SHP77 (cell line): Measurements from ENCODE around the gene HIVEP3.

Experiments
- DNase-seq, 2 experiments: peaks; one replicate each; lab custom pipeline; 2025; lab: John Stamatoyannopoulos, UW

The HIVEP3 gene

DNA sequence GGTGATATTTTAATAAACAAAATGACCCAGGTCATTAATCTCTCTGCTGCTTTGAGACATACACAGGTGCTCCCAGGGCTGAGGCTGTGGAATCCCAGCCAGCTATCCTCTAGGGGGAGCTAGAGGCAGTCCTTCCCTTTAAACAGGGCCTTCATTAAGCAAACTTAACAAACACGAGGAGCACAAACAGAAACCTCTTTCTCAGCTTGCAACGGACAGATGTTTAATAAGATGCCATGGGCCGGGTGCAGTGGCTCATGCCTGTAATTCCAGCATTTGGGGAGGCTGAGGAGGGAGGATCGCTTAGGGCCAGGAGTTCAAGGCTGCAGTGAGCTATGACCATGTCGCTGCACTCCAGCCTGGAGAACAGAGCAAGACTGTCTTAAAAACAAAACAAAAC, 106.7 kb downstream of the HIVEP3 start:
- peak; percentile 51 to 69 for DNase-seq

DNA sequence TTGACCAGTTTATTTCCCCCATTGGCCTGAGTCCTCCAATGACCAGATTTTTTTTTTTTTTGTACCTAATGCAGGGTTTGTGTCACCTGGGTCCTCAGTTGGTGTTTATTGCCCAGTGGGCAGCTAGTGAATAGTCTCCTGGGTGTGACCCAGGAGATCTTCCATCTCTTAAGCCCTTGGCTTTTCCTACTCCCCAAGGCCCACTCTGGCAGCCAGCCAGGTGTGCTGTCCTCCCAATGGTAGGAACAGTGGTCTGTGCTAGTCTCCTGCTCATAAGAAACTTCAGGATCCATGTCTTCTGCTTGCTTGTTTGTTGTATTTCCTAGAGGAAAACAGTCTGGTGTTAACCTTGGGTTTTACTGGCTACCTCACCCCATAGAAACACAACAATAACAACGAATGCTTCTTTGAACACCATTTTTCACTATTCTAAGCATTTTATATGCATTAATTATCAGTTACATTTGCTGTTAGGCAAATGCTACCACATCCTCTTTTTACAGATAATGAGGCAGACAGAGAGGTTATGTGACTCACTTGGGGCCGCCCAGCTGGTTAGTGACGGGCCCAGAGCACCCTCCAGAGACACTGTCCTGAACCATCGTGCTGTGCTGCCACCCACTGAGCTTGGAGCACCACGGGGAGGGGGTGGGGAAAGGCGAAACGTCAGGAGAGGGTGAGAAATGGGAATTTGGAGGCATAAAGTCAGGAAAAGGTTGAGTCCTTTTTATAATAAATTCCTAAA, 107.5 kb downstream of the HIVEP3 start:
- DNase-seq: no peak

DNA sequence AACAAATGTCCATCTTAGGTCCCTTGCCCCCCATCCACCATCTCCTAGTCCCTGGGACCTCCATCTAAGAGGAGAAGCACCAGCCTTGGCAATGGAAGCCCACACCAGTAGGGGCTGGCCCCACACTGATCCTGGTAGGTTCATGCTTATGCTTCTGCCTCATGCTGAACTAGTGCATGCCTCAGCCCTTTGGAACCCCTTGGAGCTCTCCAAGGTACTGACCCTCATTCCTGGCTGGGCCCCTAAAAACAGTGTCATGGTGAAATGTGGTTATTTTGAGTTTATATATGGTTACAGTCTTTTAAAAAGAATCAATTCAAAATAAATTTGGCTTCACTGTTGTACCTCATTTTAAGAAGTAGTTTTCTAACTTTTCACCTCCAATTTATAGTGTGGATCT, 108.3 kb downstream of the HIVEP3 start:
- DNase-seq: no peak

DNA sequence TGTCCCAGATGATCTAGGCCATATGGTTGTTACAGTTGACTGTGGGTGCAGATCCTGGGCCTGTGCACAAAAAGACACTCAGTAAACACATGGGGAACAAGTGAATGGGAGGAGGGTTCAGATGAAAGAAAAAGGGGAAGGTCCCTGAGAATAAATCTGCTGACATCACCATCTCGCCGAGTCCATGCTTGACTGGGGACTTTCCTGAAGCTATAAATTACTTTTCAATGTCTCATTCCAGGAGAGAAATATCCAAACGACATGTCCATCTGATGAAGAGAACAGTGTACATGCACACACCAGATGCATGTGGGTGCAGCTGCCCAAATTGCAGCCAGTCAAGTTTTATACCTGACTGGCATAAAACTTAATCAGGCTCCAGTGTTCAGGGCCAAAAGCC, 109.0 kb downstream of the HIVEP3 start:
- no peak for DNase-seq

DNA sequence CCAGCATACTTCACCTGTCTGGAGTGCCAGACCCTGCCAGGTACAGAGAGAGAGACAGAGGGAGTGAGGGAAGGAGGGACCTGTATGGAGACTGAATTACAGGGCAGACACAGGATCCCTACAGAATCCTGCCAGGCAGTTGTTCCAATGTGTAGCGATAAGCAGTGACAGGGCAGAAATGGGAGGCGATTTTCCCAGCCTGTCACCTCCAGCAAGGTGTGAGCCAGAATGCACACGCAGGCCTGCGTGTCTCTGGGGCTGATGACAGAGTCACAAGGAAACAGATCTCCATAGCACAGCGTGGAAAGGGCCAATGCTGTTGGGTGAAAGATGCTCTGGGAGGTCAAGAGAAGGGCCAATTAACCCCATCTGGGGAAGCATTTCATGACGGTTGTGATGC, 111.3 kb downstream of the HIVEP3 start:
- no peak for DNase-seq

DNA sequence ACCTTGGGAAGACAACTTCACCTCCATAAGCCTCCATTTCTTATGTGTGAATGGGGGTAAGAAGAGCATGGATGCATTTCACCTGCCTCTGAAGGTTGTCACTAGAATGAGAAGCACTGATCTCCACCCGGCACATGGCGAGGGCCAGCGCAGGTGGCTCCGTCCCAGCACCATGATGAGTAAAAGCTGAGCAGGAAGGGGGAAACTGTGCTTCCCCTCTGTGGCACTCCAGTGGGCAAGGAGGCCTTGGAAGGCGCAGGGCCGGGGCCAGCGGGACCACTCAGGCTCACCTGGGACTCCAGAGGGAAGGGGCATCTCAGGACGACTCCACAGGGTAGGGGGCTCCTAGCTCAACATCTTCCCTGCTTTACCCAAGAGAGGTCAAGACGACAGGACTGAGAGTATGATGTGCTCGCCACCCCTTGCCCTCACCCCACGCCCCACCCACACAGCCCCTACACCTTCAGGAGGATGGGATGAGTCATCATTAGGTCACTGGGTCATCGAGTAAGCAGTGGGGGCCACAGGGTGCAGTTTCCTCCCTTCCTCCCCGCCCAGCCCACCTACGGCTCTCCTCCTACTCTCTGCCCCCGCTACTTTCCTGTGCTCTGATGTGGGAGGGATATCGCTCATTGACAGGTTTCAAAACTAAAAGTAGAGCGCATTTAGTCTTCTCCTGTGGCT, 112.1 kb downstream of the HIVEP3 start:
- DNase-seq: no peak

DNA sequence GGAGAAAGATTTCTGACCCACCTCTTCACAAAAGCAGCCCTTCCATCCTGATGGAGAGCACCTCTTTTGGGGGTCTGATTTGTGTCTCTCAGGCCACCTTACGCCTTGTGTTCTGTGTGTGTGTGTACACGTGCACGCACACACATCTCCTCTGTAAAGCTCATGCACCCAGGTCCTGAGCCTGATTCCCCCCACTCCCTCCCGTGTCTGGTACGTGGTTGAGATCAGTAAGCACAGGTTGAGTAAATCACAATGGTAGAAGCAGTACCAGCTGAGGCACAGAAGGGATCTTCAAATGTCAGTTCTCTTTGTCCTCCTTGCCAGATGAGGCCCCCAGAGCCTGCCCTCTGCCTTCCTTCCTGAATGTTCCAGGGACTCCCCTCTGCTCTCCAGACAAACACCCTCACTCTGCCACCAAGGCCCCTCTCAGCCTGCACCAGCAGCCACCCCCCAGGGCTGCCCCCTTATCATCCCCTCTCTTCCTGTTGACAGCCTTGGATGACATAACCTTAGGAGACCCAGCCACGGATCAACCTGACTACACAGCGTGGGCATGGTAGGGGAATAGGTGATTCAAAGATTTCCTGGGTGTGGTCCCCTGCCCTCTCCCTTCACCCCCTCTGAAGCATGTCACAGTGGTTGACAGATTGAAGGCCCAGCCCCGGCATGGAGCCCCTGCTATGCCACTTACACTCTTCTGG, 112.8 kb downstream of the HIVEP3 start:
- no peak for DNase-seq

DNA sequence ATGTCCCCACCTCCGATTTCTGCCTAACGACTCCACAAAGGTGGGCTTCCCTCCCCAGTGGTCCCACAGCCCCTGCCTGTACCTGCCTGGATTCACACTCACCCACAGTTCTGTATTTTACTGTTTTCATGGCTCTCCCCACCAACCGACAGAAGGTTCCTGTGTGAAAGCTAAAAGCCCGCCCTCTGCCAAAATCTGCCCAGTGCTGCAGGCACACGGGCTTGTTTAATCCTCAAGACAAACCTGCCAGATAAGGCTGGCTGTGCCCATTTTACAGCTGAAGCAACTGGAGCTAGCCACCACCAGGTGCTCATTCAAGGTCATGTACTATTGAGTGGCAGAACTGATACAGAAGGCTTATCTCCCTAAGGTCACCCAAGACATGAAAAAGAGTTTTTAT, 114.5 kb downstream of the HIVEP3 start:
- DNase-seq: no peak

DNA sequence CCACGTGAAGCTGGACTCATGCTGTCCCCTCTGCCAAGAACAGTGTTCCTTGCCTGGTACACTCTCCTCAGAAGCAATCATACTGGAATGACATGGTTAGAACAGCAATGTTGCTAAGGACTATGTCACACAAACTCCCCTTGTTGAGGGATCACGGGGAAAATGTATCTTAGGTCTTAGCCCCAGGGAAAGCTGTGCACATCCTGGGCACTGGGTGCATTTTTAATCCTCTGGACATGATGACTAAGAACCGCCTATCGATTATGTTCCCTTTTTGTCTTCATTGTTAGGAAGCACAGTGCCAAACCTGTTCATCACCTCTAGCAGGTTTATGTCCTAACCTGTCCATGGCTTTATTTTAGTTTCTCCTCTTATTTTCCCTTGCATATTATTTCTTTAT, 115.1 kb downstream of the HIVEP3 start:
- DNase-seq: no peak

DNA sequence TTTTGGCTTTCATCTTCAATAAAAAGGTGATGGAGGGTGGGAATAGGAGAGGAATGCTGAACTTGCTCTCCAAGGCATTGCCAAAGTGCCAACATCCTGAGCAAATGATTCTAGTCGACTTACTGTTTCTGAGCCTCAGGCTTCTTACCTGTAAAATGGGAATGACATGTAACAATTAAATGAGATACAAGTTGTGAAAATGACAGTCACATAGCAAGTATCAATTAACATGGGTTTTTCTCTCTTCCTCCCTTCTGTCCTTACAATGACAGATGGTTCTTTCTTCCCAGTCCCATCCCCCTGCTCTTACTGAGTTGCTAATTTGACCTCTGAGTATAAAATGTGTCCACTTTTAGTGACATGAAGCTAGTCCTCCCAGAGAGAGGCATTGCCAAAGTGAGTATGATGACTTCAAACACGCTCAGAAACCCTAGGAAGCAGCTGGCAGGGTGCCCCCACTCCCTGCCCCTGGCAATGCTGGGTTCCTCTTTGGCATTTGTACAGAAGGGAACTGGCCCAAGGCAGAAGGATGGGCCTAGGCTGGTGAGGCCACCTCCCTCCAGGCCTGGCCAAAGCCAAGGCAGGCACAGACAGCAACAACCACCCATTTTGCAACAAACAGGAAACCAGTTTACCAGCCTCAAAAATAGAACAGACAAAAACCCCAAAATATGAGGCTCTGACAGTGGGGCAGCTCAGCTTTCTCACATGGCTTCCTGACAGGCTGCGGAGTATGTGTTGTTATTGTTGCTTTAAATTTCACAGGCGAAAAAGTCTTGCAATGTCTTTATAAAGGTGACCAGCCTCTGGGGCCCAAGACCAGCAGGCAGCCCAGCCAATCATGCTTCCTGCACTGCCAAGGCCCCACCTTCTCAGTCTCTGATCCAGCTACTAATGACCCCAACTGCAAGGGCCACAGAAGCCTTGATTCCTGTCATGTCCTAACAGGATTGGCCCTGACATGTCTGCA, 115.9 kb downstream of the HIVEP3 start:
- DNase-seq: no peak

DNA sequence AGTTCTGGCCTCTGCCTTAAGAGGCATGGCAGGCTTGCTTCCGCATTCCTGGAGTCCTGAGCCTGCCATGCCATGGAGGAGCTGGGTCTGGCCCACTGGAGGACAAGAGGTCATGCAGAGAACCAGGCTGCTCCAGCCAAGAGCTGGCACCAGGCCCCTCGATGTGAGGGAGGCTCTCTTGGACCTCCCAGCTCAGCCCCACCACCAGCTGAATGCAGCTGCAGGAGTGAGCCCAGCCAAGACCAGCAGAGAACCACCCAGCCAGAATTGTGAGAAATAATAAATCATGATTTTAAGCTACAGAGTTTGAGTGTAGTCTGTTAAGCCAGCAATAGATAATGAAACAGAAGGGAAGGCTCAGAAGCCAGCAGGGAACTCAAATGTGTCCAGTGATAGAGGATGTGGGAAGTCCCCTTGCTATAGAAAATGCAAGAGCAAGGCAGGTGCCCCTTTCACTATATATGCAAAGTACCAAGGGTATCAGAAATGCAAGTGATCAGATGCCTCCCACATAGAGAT, 118.4 kb downstream of the HIVEP3 start:
- DNase-seq: no peak

DNA sequence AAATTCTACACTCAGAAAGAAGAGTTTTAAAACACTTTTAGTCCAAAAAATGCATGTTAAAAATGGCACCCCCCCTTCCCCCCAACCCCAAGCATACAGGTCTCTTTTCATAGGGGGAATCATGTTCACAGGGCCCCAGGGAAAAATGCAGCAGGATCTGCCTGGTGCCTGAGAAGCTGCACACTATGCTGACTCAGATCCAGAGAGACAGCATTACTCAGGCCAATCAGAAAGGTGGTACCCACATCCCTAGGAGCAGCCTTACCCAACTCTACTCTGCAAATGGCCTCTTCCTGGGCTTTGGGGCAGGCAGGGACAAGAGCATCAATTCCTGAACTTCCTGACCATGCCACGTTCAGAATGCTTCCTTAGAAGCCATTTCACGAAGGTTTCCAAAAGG, 119.0 kb downstream of the HIVEP3 start:
- DNase-seq: no peak

DNA sequence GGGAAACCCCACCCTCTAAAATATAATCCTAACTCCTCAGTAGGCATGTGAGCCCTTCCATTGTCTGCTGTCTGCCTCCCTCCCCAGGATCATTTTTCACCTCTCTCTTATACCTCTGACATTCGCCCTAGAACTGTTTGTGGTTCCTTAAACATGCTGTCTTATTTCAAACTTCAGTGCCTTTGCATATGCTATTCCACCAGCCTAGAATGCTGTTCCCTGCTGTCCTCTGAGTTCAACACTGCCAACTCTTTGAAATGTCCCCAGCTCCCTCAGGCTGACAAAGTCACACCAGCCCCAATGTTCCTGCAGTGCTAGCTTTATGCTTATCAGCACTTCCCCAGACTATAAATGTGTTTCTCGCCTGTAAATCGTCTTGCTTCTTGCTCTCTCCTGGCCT, 119.5 kb downstream of the HIVEP3 start:
- DNase-seq: no peak

DNA sequence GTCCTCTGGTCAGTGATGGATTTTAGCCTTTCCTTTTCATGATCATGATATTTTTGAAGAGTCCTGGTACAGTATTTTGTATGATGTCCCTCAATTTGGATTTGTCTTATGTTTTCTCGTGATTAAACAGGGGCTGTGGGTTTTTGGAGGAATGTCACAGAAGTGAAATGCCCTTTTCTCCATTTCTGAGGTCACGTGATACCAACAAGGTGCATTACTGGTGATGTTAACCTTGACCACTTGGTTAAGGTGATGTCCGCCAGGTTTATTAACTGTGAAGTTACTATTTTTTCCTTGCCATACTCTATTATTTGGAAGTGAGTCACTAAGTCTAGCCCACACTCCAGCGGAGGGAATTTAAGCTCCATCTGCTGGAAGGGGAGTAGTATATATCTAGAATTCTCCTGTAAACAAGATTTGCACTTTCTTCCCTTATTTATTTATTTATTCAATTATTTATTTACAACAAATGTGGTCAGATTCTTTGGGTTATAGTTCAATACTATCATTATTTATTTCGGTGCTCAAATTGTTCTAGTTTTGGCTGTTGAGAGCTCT, 123.4 kb downstream of the HIVEP3 start:
- DNase-seq: no peak

DNA sequence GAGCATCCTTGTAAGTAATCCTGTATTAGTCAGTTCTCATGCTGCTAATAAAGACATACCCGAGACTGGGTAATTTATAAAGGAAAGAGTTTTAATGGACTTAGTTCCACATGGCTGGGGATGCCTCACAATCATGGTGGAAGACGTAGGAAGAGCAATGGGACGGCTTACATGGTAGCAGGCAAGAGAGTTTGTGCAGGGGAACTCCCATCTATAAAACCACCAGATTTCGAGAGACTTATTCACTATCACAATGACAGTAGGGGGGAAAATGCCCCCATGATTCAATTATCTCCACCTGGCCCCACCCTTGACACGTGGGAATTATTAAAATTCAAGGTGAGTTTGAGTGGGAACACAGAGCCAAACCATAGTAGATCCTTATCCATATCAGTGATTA, 124.7 kb downstream of the HIVEP3 start:
- DNase-seq: no peak

DNA sequence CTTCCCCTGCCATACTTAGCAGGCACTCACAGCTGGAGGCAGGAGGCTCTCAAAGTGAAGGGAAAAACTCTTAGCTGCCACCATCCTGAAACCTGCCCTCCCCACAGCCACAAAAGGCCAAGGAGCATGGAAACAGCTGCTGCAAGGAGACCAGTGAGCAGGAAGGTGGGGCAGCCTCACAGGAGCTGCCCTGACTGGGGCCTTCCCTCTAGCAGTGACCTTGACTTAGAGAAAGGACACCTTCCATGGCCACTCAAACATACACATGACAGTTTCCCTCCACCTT, 126.3 kb downstream of the HIVEP3 start:
- DNase-seq: no peak

DNA sequence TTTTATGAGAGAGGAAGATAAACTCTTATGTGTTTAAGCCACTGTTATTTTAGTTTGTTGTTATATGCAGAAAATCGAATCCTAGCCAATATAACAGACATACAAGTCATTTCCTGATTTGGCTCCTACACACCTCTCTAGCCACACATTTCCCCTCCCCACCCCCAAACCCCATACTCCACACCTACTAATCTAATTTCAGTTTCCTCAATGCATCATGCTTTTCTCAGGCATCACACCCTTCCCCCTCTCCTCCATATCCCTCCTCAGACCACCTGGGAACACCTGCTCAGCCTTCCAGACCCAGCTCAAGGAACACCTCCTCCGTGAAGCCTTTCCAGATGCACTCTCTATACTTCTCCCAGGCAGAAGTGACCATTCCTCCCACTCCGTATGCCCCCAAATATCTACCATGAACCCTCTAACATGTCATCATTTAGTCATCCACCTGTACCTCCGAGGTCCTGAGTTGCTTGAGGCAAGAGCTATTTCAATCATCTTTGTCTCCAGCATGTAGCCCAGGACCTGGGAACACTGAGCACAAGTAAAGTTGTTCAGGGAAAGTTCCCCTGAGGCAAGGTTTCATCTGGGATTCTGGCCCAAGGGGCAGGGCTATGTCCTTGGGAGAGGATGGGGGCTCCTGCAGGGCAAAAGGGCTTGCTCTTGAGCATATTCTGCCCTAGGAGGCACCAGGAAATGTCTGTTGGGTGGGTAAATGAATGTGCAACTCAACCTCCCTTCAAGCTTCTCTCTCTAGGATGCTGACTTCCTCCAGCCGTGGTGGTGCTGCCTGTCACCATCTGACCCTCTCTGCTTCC, 126.8 kb downstream of the HIVEP3 start:
- no peak for DNase-seq

DNA sequence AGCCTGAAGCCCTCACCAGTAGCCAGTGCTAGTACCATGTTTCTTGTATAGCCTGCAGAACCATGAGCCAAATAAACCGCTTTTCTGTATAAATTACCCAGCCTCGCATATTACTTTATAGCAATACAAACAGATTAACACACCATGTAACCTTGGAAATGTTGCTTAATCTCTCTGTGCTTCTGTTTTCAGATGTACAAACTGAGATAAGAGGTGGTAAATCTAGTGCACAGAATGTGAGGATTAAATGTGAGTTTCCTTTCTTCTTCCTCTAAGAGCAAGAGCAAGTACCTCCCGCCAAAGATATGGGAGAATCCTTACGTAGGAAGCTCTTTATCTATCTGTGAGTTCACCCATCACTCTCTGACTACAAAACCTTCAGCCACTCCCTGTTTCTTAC, 128.4 kb downstream of the HIVEP3 start:
- no peak for DNase-seq

DNA sequence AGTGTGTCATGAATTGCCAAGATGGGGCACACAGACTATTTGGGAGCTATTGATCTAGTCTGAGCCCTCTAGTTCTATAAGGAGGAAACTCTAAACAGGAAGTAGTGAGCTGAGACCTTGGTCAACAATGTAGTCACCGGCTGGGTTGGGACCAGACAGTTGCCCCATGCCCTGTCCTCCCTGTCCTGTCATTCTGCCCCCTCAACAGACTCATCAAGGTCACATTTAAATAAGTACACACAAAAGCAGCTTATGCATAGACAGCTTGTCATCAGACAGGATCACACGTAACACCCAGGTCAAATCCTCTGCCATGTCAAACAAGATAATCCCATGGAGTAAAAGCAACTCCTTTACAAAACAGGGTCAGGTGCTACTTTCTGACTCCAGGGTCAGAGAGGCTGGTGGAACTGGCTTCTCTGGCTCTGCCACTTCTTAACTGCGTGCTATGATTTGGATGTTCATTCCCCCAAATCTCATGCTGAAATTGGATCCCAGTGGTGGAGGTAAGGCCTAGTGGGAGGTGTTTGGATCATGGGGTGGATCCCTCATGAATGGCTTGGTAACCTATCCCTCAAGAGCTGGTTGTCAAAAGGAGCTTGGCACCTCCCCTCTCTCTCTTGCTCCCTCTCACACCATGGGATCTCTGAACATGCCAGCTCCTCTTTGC, 128.9 kb downstream of the HIVEP3 start:
- no peak for DNase-seq

DNA sequence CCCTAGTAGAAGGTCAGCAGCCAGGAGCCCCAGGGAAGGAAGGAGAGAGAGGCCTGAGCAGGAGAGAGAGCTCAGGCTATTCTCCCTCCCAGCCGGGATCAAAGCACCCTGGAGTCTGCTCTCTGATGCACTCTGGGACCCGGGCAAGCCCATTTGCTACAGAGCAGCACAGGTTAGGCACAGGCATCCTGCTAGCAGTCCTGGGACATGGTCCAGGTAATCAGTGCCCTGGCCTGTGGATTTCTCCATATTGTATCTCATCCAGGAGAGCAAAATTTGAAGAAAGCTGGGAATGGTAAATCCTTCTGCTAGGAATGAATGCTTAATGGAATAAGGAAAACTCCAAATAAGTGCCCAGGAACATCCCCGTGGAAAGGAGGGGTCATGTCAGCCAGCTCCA, 130.3 kb downstream of the HIVEP3 start:
- DNase-seq: no peak
